Measurements from ENCODE around the gene PRR23E. TPM values are rescaled to one million over a fixed set of nuclear protein-coding genes. Genes with fewer than 3 reads are reported as not detected.
A peak's percentile ranks its signal among the peaks of the same experiment; 100 is the strongest.

PRR23E gene
- total and polyA plus RNA-seq, 2 experiments from 2014 or later, result not detected

- no peak overlapping the region for H3K27ac ChIP-seq (ENCODE audit: low read depth)
- no peak overlapping the region for H3K4me3 Mint-ChIP-seq
These were observed 22.1 kb upstream of the PRR23E start for GRCh38 chr3:127170814-127171213.

More at GRCh38 chr3:127170814-127171213, 22.1 kb upstream of the PRR23E start:
- no peaks in the 10 kb centered on the region for H3K79me2 ChIP-seq (replicated peaks; ENCODE audit: insufficient read depth)
- H3F3A ChIP-seq (replicated peaks; ENCODE audit: low read depth), result no peaks in the 10 kb centered on the region
- no peaks in the 10 kb centered on the region for H3K36me3 Mint-ChIP-seq (ENCODE audit: low read depth)
- peaks cover 3% of the 10 kb centered on the region; the same call in 2 of the 3 replicates for H3K4me1 Mint-ChIP-seq
- H3K9me3 Mint-ChIP-seq, result no peaks in the 10 kb centered on the region; the same call in 2 of the 3 replicates
- ATAC-seq (peak; percentile 62), DNase-seq (ENCODE audit: low spot score) (no peak)
- H2AFZ ChIP-seq, result no peak overlapping the region
- no peak overlapping the region for H3K4me3 ChIP-seq
- no peak overlapping the region for H3K4me2 ChIP-seq
- H3K27me3 Mint-ChIP-seq (ENCODE audit: insufficient read depth, low read depth, poor library complexity), result peaks cover 11% of the 10 kb centered on the region
- no peak overlapping the region for H3K27ac Mint-ChIP-seq
- no peak for TF ChIP-seq ZNF462 (CRISPR knock-in tag; IDR thresholded peaks at IDR 0.05)
- TF ChIP-seq ZNF331 (CRISPR knock-in tag; IDR thresholded peaks at IDR 0.05; ENCODE audit: low read depth), result no peak
- TF ChIP-seq CREB1 (CRISPR knock-in tag; IDR thresholded peaks at IDR 0.05; ENCODE audit: low read depth), result no peak
- TF ChIP-seq ZNF114 (CRISPR knock-in tag; IDR thresholded peaks at IDR 0.05), result no peak
- no peak for TF ChIP-seq POLR2AphosphoS5 (IDR thresholded peaks at IDR 0.05; ENCODE audit: low read depth)
- TF ChIP-seq JUNB (IDR thresholded peaks at IDR 0.05; ENCODE audit: unreplicated experiment), result no peak
- TF ChIP-seq CTCF (conservative IDR thresholded peaks at IDR 0.05; ENCODE audit: low read depth in 2 of 2), result no peak
- TF ChIP-seq STAT1 (IDR thresholded peaks at IDR 0.05; ENCODE audit: unreplicated experiment), result no peak
- TF ChIP-seq ETS1 (IDR thresholded peaks at IDR 0.05), result no peak
- H3K36me3 ChIP-seq (ENCODE audit: insufficient read depth), result no peaks in the 10 kb centered on the region
- H4K20me1 ChIP-seq (replicated peaks; ENCODE audit: insufficient read depth), result no peaks in the 10 kb centered on the region
- no peaks in the 10 kb centered on the region for H3K27me3 ChIP-seq (ENCODE audit: insufficient read depth)
- no peaks in the 10 kb centered on the region for H3K4me1 ChIP-seq (ENCODE audit: insufficient read depth)
- H3K9me2 ChIP-seq (ENCODE audit: insufficient read depth), result no peaks in the 10 kb centered on the region

All from GM23338 (cell line).